ENCODE results near the gene FAM117A.

The FAM117A gene, protein sequence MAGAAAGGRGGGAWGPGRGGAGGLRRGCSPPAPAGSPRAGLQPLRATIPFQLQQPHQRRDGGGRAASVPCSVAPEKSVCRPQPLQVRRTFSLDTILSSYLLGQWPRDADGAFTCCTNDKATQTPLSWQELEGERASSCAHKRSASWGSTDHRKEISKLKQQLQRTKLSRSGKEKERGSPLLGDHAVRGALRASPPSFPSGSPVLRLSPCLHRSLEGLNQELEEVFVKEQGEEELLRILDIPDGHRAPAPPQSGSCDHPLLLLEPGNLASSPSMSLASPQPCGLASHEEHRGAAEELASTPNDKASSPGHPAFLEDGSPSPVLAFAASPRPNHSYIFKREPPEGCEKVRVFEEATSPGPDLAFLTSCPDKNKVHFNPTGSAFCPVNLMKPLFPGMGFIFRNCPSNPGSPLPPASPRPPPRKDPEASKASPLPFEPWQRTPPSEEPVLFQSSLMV

DNA sequence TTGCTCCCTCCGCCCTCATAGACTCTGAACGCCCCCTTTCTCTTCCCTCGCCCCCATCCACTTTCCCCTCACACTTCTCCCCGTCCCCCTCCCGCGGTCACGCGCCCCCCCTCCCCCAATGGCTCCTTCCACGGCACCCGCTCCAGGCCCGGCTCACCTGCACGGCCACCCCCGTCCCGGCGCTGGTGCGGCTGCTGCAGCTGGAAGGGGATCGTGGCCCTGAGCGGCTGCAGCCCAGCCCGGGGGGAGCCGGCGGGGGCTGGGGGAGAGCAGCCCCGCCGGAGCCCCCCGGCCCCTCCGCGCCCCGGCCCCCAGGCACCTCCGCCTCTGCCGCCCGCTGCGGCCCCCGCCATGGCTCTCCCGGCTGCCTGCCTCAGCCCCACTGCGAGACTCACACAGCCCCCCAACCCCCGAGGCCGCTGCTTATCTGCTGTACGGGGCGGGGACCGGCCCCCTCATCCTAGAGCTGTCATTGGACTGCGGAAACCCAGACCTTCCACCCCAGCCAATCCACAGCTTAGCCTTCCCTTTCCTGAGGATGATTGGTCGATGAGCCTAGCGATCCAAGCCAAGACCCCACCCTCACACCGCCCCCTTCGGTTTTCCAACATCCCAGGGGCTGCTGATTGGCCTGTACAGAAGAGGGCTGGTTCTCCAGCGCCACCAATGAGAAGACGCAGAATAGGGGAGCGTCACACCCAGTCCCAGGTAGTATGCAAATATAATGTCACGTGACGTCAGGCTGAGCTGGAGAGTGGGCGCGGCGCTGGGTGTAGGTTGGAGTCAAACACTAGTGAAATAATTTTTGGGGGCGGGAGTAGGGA lies at the start of gene FAM117A:
FAM117A (minus strand) TSS at position 397 of the 824 bp plus-strand sequence; CDS start at position 353, 44 bp downstream.
- DNase-seq (ENCODE audit: low spot score), result peak; percentile 96

DNA sequence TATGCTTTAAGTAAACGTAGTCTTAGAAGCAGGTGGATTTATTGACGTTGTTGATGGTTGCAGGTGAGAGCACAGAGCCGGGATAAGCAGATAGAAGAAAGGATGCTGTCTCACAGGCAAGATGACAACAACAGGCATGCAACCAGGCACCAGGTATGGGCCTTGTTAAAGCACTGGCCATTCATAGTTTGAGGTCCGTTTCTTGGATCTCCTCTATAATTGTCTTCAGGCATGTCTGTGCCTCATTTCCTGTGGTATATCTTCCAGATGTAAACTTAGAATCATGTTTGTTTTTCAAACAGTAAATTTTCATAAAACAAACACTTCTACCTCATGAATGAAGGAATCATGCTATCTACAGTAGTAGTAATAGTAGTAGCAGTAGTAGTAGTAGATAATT lies 45.1 kb upstream of the FAM117A start:
- no peak for DNase-seq (ENCODE audit: low spot score)

DNA sequence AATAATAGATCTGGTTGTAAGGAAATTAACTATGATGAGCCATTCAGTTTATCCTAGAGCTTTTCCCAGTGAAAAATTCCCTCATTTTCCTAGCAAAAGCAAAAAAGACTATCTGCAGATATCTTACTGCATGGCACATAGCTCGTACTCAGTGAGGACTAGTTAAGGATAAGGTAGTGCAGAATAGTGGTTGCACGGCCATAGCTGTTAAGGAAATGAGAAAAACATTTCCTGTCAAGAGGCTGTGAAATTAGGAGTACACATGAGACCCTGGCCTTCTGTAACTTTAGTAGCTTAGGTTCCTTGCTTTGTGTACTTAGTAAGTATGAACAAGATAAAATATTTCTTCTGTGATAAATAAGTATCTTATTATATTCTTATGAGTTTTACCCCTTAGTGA lies 34.8 kb upstream of the FAM117A start:
- DNase-seq (ENCODE audit: low spot score), result no peak

DNA sequence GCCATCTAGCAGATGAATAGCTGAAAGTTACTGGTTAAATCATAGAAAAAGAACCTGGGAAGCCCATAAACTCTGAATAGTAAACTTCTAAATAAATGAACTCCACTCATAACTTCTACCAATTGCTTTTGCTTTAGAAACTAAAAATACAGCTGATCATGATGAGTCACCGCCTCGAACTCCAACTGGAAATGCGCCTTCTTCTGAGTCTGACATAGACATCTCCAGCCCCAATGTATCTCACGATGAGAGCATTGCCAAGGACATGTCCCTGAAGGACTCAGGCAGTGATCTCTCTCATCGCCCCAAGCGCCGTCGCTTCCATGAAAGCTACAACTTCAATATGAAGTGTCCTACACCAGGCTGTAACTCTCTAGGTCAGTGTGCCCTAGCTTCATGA lies 34.3 kb upstream of the FAM117A start:
- no peak for DNase-seq (ENCODE audit: low spot score)

DNA sequence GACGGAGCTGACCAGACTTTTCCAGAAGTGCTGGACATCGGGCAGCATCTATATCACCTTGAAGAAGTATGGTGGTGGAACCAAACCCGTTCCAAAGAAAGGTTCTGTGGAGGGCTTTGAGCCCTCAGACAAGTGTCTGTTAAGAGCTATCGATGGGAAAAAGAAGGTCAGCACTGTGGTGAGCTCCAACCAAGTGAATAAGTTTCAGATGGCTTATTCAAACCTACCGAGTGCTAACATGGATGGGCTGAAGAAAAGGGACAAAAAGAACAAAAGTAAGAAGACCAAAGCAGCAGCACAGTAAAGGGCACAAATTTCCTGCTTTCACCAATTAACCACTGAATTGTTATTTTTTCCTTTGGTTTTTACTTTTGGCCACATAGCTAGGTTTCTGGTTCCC lies 31.4 kb upstream of the FAM117A start:
- no peak for DNase-seq (ENCODE audit: low spot score)

DNA sequence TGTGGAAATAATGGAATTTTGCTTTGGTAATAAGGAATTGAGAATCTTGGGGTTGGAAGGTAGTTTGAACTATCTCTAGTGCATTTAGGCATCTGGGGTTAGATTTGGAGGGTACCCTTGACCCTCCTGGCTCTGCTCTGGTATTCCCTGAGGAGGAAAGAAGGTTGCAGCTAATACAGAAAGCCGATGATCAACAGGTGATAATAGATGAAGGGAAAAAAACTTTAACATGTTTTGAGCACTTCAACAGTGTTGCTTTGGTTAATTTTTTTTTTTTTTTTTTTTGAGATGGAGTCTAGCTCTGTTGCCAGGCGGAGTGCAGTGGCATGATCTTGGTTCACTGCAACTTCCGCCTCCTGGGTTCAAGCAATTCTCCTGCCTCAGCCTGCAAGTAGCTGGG lies 29.4 kb upstream of the FAM117A start:
- DNase-seq (ENCODE audit: low spot score), result no peak

DNA sequence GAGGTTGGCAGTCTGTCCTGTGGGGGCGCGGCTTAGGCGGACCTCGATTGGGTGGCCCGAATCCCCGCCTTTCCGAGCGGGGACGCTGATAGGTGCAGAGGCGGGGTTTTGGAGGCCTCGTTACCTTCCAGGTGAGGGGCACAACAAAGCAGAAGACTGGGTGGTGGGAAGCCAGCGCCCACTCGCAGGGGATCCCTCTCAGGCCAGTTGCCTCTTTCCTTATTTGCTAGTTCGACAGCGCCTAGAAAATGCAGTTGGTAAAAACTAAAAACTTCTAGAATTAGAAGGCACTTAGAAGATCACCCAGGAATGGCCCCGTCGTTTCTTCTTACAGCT lies 25.3 kb upstream of the FAM117A start:
- no peak for DNase-seq (ENCODE audit: low spot score)

DNA sequence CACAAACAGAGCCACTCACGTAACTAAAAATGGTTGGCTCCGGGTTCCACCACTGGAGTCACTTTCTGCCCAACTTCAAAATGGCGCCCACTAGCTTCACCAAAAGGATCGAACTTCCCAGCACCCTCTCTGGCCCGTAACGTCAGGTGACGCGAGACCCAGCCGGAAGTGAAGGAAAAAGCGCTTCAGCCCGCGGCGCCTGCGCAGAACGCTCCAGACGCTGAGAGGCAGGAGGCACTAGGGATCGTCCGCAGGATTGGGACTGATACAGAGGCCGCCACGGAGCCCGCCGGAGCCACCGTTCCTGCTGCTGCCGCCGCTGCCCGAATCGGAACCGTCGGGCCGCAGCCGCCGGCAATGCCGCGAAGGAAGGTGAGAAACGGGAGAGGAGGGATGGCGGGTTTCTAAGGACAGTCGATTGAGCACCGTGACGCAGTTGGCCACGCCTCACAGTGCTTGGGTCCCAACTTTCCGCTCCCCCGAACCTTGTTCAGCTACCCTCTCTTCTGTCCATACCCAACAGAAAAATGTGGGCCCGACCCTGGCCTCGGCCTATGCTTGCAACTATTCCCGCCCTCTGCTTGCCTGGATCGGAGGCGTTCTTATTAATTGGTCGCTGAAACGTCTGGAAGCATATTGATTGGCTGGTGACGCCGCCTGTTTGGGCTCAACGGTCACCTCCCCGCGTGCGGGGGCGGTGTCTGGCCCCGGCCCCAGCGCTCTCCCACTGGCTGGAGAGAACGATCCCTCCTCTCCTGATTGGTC lies 24.7 kb upstream of the FAM117A start, which contains the start of gene KAT7:
KAT7 (plus strand) TSS at position 204 of the 765 bp plus-strand sequence; CDS start at position 358, 154 bp downstream.
- peak; percentile 98 for DNase-seq (ENCODE audit: low spot score)

DNA sequence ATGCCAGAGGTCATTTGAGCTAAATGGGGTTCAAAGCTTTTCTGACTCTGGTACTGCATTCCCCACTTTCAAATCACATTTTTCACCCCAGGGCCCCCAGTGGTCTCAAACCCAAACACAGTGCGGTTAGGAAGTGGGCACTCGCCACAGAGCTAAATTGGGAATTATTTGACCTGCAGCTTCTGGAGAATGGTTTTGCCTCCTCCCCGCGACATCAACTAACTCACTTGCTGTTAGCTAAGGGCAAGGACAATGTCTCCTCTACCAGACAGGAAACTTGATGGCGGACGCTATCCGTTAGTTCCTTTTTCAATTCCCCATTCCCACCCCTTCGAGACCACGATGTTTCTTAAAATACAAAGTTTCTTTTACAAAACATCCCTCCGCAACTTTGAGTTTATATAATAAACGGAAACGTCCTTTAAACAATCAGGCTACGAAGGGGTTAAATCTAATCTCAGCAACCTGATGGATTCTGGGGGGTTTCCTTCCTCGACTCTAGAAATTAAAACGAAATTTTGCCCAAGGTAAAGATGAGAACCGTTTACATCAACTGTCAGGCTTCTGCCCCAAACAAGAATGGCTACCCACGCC lies 24.1 kb upstream of the FAM117A start:
- no peak for DNase-seq (ENCODE audit: low spot score)

DNA sequence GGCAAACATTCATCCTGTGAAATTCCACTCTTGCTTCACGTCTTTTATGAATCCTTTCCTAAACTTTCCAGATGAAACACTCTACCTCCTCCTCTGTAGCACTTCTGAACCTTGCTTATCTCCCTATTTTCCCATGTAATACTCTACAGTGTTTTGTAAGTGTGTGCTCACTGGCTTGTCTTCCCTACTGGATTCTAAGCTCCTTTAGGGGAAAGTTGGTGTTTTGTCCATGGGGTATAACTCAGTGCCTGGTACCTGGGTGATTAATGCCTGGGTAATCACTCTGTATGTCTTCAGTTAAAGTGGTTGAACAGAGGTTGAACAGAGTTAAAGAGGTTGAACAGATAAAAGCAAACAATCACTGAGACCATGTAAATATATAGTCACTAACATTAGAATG lies 20.7 kb upstream of the FAM117A start:
- no peak for DNase-seq (ENCODE audit: low spot score)

DNA sequence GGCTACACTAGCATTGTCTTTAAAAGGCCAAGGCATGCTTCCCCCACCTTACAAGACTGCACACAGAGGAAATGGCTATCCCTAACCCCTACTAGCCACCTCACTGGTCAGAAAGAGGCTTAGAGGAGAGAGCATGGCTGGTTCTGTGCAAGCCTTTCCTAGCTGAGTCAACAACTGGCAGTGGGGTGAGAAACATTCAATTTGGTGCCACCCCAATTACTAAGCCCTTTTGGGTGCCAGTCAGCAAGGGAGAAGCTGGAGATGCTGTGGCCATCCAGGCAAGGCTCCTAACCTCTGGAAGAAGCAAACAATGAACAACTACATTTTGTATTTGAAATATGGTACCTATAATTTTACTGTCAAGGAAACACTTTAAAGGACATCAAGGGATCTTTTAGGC lies 19.9 kb upstream of the FAM117A start:
- DNase-seq (ENCODE audit: low spot score), result no peak

DNA sequence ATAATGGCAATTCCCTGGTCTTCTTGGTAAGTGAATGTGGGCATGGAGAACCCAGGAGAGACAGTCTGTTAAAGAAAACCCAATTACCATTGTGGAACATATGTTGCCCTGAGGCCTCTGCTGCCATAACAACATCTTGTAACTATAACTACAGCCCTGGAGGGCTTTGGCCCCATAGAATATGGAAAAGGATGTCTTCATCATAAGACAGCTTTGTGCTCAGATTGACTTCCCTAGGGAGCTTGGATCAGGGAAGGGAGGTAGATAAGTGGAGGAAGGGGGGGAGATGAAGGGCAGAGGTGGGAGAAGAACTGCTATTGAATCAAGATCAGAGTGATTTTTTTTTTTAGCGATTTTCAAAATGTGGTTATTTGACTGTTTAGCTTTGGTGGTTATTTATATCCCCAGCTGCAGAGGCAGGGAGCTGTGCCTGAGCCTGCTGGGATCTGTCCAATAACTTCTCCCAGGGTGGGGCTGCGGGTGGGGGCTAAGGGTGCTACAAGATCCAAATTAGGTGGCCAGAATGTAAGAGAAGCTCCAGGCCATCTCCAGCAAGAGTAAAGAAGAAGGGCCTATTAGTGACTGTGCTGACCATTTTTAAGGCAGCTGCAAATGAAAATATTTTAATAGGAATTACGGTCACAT lies 19.3 kb upstream of the FAM117A start:
- no peak for DNase-seq (ENCODE audit: low spot score)

DNA sequence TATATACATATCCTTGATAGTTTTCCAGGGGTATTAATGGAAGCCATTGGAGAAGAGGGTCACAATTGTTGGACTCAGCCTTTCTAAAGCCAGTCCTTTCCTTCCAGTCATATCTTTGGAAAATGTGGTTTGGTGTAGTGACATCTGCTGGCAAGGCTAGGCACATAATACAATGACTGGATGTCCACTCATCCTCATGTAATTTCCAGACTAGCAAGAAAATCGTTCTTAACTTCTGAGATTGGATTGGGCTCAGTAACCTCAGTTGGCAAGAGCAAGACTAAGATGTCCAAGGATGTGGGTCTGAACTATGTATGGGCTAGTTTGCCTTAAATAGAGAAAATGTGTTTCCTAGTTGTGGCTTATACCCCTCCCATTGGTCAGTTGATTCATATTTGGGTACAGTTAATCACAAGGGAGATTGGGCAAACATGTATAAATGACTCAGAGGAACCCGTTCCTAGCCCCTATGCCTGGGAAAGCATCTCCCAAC lies 15.9 kb upstream of the FAM117A start:
- DNase-seq (ENCODE audit: low spot score), result peak; percentile 74

DNA sequence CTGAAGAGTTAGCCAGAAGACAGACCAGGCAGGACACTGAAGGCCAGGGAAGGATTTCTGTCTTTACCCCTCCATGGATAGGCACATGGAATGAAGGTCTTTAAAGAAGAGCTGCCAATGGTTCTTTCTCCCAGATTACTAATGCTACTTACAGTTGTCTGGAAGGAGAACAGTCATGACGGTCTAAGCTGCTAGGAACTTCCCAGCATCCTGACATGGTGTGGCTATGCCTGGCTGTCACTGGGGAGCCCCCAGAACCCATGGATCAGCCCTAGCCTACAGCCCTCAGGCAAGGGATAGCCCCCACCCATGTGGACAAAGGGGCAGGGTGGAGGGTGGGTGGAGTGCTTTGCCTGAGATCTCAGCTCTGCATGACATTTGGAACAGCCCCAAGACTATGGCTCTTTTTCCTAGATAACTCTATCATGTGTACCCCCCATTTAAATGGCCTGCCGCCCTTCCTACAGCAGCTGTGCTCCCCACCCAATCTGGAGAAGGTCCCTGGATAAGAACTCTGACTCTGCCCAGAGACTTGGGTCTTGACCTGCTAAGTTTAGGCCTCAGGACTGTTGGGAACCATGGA lies 15.3 kb upstream of the FAM117A start:
- DNase-seq (ENCODE audit: low spot score), result no peak

DNA sequence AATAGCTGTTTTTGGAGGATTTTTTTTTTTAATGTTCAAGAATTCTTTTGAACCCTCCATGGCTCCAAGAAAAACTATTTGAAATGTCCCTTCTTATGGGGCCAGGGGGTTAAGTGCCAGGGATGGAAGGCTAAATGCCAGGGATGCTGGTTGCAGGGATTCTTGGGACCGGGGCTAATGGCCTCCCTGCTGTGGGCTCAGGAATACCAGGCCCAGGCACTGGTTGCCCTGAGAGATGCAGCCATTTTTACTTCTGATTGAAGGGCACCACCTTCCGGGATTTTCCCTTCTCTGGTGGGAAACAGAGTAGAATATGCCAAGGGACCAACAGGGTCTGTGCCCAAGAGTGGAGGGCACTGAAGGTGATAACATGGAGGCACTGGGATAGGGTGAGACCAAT lies 13.6 kb upstream of the FAM117A start:
- DNase-seq (ENCODE audit: low spot score), result no peak

DNA sequence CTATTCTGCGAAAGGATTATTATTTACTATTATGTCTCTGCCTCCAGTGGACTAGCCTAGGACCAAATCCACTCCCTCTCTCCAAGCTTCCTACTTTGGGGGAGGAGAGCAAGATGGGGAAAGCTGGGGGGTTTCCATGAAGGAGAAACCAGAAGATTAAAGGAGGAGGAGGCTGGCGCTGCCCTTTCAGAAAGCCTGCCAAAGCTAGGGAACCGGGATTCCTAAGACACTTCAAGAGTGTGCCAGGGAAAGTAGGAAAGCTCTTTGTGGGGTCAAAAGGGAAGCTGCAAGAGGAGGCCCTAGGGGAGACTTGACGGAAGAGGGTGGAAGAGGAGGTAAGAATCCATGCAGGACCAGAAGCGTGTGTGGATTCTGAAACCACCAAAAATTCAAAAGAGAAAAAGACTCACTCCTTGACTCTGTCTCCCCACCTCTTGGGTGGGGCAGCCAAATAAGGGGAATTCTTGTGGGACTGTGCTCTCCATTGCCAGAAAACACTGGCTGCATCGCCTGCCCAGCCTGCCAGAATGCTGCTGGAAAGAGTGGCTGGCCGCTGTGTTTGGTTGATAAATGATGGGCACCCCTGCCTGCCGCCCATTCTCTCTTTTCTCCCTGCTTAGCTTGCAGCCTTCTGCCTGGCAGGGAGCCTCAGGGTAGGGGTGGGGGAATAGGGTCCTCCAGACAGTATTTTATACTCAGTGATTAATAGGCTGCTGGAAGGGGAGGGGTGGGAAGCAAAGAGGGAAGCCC lies 12.8 kb upstream of the FAM117A start:
- no peak for DNase-seq (ENCODE audit: low spot score)

DNA sequence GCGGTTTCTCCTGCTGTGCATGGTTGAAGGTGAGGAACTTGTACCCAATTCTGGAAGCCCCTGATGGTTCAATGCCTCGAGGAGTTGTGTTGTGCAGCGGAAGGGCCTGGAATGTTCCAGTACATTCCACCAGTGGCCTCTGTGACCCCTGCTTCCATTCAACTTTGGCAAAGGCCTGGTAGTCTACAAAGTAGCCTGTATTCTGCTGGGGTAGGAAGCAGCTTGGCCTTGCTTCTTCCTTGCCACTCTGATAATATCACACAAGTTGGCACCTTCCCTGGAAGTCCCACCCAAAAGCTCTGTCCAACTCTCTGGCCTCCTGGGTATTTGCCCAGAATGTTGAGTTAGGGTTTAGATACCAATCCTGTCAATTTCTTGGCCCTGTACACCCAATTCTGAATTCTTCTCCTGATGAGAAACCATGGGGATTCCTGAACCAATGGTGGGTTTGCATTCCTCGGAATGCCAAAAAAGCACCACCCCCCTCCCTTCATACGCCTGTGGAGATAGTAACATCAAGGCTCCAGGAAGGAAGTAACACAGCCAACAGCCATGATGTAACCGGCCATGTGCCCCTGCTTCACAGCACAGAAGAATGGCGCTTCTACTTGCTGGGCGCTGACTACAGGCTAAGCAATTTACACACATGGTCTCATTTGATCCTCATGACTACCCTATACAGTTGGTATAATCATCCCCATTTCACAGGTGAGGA lies 11.8 kb upstream of the FAM117A start:
- no peak for DNase-seq (ENCODE audit: low spot score)

DNA sequence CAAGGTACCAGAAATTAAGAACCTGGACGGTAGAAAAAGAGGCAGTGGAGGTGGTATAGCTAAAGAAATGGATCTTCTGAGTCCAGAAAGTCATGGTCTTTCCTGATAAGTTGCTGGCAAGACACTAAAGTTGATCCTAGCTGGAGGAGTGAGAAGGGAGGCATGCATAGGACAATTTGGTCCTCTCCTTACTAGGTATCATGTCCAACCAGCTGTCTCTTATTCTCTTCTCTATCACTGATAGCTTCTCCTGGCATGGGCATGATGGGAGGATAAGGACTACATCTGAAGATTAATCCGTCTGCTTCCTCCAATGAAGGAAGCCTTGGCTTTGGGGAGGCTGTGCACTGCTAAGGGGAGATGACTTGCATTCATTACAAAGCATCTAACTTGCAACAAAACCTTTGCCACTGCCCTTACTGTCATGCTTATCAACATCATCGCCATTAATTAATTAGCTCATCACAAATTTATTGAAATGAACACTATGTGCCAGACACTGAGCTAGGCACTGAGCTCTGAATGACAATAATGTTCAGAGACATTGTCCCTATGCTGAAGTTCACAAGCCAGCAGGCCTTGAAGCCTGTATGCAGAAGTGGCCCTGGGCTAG lies 3.1 kb upstream of the FAM117A start:
- no peak for DNase-seq (ENCODE audit: low spot score)

DNA sequence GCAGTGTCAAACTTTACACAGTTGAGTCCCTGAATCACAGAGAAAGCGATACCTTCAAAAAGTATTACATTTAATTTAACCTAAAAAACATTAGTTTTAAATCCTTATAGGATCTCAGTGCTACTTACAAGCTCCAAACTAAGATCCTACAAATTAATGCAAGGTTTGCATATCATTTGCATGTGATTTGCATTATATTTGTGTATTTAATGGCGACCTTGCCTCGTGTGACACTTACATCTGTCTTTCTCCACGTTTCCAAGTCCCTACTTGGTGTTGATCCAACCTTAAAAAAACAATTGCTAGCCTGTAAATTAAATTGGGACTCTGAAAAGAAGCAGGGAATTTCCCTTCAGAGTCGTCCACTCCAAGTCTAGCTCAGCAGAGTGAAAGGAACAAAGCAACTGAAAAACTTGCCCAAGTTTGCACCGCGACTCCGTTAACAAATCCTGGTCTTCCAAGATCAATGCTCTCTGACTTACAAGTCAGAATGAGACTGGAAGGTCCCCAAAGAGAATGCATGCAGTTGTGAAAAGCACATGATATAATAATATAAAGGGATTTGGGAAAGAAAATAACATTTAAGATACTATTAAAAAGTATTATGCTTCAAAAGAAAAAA lies 739 bp upstream of the FAM117A start:
- no peak for DNase-seq (ENCODE audit: low spot score)
